GM19240 (cell line): ENCODE measurements around the gene CEACAM21.

Source experiments
- DNase-seq: peaks from one replicate; pipeline ENCODE4 v3.0.0; 2011; ENCODE audit warnings: low spot score; ENCODE audit not compliant: insufficient read length

CEACAM21 gene

DNA sequence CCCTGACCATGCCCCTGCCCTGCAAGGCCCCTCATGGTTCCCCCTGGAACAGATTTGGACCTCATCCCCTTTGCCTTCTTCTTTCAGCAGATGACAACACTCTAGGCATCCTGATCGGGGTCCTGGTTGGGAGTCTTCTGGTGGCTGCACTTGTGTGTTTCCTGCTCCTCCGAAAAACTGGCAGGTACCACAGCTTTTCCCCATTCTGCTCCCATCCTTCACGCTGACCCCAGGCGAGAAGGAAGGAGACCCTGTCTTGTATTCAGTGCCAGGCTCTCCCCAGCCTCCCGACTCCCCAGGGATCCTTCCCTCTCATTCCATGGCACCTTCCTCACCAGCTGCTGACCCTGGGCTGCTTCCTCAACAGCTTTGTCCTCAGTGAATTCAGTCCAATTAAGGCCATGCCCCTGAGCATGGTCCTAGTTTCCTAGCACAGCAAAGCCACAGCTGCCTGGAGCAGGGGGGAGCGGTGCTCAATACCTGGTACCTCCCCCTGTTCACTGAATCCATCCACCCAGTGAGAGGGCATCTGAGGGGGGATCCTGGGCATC lies 8.4 kb downstream of the CEACAM21 start:
- no peak for DNase-seq

DNA sequence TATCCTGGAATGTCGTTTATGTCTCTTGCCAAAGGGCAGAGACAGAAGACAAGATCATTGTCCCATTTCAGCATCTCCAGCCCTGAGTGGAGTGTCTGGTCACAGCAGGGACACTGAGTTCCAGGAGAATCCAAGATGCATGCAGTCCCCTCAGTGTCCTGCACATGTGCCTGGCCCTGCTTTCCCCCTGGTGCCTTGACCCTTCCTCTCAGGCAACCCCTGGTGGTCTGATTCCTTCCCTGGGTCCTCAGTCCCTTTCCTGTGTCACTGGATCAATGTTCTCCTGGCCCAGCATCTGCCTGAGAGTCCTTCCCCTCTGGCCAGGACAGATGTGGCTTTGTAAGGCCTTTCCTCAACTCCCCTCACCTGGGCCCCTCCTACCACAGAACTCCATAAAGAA lies 9.0 kb downstream of the CEACAM21 start:
- DNase-seq, result no peak

DNA sequence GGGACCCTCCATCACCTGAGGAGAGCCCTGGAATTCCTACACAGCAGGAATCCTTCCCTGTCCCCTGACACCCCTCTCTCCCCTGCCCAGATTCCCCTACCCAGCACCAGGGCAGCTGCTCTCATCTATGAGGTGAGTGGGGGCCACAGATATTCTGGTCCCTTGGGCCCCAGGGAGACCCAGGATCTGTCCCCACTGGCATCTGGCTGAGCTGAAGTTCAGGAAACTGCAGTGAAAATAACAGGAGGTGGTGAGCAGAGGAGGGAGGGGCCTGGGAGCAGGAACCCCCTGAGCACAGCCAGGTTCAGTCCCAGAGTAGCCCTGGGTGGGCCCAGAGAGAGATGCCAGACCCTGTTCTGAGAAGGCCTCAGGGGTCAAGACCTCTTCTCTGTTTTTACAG lies 10.1 kb downstream of the CEACAM21 start:
- no peak for DNase-seq

DNA sequence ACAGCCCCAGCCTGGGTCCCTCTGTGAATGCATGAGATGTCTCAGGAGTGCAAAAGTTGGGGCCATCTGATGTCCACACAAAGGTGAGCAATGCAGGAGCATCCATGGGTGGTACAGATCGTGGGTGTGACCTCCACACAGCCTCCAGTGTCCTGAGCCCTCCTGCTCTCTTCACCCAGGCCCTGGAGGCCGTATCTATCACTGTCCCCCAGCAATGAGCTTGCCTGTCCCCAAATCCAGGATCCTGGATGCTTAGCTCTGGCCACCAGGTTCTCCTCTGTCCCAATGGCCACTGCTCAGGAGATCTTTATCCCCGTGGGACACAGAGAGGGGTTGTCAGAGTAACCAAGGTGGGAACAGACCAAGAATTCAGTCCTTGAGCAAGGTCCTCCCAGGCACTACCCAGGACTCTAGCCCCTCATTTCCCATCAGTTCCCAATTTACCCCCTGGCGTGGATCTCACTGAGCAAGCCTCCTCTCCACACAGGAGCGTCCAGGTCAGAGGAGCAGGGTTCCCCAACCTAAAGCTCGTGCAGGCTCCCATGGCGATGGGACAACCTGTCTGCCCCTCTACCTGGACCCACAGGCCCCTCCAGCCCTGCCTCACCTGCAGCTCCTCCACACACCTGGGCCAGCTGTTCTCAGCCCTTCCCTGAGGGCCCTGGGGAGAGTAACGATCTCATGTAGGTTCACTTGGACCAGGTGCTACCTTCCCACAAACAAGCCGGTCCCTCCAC lies 11.3 kb downstream of the CEACAM21 start:
- no peak for DNase-seq

DNA sequence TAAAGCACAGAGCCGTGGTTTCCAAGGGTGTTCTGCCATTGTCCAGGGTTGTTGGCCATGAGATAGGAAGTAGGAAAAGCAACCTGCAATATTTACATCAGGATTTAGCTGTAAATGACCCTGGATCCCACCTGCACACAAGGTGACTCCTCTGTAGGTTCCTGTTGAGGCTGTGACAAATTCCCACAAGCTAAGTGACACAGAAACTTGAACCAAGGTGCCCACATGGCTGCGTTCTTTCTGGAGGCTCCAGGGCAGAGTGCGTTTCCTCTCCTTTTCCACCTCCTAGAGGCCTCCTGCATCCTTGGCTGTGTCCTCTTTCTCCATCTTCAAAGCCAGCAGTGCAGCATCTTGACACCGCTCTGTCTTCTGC lies 11.9 kb downstream of the CEACAM21 start:
- no peak for DNase-seq

DNA sequence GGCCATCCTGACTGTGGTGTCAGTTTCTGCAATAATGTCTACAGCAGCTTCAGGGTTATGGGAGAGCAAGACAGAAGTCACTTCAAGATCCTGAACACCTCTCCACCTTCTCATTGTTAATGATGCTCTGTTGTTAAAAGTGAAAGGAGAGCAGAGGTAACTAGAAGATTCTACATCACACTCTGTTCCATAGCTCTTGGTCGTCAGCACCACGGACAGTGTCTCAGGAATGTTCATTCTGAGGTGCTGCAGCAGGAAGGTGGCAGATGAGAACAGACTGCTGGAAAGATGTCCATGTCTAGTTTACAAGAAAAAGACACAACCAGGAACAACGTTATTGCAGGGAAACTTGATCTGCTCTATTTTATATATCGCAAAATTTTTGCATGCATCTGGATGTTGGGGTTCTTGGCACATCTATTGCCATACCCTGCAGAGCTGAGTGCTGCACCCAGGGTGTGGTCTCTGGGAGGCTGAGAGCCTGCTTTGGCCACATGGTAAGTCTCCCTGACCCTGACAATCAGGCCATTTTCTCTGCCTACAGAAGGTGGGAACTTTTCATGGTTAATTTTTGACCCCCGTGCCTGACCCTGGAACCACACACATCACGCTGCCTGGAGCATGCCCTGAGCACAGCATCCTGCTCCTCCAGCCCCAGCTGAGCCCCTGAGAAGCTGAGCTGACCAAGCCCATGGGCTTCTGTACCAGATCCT lies 12.7 kb downstream of the CEACAM21 start:
- no peak for DNase-seq

DNA sequence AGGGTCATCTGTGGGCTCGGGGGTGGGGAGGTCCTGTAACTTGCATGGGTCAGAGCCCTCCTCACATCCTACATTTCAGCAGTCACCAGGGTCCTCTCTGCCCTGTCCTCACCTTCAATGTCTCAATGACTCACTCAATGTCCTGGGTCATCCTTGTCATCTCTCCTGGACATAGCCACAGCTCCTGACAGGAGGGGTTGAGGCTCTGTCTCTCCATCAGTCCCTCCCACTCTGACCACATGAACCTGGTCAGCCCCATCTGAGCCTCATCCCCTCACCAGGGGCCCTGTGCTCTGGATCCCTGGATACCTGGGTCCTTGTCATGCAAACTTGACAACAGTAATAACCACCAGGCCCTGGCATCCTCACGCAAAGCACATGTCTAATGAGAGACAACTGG lies 13.4 kb downstream of the CEACAM21 start:
- DNase-seq, result no peak

DNA sequence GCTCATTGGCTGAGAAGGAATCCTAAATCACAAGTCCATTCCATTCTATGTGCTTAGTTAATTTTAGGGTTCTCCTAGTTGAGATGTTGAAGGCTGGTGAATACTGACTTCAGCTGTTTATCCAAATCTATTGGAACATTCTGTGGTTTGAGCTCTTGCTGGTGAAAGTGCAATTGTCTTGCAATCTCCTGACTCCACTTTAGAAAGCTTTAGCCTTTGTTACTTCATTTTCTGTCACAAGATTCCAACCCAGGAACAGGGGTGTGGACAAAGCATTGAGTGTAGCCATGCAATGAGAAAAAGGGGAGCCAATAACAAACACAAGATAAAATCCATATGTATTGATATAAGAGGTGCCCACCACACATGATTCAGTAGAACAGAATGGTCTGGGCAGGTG lies 15.0 kb downstream of the CEACAM21 start:
- no peak for DNase-seq

DNA sequence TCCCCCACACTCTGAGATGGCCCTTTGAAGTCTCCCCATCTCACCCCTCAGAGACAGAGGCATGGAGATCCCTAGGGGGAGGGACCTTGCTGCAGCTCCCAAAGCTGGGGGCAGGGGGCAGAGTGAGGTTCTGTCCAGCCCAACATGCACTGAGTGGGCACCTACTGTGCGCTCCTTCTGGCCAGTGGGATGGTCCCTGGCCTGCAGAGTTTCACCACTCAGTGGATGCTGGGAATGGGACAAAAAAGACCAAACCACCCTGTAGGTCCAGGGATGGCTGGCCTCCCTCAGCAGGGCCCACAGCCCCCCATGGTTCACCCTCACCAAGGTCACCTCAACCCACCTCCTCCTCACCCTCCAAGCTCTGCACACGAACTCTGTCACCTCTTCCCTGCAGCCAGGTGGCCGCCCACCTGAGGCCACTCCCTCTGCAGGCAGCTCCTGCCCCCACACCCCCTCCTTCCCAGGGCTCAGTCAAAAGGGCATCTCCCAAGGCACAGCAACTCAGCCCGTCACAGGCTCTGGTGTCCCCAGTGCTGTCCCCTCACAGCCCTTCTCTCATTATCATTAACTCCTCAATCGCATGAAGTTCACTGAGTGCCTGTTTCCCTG lies 16.1 kb downstream of the CEACAM21 start:
- DNase-seq, result no peak

DNA sequence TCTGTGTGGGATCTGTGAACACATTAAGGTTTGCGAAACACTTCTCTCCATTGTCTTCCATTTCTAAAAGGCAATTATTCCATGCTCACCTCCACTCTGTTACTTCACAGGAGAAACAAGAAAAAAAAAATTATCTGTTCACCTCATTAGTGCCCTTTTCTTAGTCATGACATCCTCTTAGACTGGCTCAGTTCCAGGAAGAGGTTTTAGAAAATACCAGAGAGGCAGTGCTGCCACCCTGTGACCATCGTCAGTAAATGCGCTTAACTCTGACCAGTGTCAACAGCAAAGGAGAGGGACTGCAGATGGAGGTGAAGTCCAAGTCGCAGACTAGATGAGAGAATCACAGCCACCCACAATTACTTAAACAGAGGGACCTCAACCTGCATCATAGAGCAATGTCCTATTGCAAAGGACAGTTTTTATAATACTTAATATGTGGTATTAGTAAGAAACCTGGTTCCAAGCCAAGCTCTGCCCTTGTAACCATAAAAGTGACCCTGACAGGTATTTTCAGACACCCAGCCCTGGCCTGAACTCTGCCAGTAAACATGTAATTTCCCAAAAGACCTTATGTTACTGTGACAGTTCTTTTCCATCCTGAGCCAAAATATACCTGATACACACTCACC lies 19.4 kb downstream of the CEACAM21 start:
- DNase-seq, result peak; percentile 59

DNA sequence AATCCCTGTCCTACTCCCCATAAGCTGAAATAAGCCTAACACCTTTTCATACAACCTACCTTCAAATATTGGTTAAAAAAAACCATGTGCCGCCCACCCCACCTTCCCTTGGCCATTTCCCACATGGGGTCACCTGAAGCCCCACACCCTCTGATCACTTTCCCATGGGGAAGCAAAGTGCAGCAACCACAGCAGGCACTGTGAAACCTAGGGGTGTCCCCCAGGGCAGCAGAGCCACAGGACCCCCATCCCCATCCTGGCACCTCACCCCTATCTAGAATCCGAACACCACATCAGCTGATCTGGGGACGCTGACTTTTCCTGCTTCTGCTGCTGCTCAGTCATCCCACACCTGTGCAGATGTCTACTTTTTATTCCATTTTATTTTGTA lies 19.9 kb downstream of the CEACAM21 start:
- no peak for DNase-seq

DNA sequence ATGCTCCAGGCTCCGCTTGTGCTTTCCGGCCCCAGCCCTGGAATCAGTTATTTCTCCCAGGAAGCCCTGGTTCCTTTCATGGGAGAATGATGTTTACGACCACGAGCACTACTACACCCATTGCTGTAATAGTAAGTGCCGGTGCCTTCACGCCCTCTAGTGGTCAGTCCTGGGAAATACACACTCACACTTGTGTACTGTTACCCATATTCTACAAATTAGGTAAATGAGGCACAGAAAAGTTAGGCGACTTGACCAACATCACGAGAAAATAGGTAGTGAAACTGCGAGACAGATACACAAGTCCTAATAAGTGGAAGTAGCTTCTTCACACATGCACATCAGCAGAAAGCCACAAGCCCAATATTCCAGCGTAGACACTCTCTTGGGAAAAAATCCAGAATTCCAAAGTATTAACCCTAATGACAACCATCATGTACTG lies 21.7 kb downstream of the CEACAM21 start:
- peak; percentile 68 for DNase-seq

DNA sequence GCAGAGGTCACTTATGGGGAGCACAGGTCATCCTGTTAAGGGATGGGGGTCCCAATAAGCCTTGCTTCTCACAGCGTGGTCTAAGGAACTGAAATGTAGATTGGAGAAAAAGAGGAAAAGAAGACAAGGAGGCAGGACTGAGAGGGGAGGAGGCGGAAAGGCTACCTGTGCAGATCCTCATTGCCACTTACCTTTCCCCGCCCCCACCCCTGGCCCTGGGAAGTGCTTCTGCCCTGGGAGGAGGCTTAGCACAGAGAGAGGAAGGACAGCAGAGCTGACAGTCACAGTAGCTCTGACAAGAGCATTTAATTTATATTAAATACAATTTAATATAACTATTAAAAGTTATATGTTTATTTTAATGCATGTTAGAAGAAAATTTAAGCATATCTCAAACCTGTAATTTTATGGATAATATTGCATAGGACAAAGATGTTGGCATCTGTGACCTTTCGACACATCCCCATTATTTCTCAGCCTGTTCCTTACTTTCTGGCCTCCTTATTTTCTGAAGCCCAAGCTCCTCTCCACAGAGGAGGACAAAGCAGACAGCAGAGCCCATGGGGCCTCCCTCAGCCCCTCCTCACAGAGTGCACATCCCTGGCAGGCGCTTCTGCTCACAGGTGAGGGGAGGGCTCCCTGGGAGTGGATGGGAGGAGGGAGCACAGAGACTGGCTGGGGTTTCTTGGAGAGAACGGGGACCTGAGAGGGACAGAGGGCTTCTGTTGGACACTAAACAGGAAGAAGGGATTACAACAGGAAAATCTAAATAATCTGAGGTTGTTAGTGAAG lies 23.4 kb downstream of the CEACAM21 start:
- no peak for DNase-seq

DNA sequence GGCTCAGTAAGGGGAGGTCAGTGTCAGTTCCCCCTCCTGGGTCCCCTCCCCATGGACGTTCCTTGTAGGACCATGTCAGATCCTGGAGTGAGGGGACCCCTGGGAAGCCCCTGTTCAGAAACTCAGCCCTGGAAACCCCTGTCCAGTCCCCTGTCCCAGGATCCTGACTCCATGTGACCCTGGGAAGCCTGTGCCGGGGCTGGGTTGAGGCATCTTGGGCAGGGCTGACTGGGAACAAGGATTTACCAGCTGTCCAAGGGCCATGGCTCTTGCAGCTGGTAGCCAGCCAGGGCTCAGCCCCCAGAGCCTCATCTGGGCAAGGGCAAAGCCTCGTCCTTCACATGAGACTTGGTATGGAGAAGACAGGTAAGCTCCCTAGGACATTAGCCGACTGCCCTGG lies 25.8 kb downstream of the CEACAM21 start:
- no peak for DNase-seq

DNA sequence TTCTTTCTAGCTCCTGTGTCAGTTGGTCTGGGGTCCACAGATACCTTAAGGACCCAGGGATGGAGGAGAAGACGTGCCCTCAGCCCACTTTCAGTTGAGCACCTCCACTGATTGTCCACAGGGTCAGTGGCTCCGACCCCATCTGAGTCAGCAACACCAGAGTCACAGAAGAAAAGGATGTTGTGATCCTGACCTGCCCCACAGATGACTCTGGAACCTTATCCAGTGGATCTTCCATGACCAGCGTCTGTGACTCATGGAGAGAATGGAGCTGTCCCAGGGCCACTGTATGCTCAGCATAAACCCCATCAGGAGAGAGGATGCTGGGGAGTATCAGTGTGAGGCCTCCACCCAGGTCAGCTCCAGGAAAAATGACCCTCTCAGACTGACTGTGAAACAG lies 28.9 kb downstream of the CEACAM21 start:
- no peak for DNase-seq

DNA sequence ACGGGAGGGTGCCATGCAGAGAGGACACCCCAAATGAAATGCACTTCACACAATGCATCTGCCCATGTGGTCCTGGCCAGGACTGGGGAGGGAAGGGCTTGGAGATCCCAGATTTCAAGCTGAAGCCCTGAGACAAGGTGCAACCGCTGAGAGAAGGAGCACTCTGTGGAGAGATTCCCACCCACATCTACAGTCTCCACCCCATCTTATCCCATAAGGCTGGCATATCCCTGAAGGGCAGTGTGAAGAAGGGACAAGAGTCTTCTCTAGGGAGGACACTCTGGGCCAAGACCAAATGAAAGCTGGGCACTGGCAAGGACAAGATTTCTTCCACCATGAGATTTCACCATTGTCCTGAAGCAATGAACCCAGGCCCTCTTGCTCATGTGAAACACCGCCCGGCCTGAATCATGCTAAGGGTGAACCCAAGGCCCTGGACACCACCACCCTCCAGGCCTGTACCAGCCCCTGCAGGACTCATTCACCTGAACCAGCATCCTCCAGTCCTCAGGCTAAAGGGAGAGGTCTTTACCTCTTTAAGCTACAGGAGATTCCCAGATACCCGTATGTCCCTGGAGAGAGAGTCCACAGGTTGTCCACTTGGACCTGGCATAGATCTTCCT lies 30.4 kb downstream of the CEACAM21 start:
- DNase-seq, result no peak

DNA sequence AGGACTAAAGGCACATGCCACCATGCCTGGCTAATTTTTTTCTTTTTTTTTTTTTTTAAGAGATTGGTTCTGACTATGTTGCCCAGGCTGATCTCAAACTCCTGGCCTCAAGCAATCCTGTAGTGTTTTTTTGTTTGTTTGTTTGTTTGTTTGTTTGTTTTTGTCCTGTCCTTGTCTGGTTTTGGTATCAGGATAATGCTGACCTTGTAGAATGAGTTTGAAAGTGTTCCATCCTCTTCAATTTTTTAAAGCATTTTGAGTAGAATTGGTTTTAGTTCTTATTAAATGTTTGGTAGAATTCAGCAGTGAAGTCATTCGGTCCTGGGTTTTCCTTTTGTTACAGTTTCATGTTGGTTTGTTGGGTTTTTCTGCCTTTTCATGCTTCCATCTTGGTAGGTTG lies 31.7 kb downstream of the CEACAM21 start:
- DNase-seq, result no peak

DNA sequence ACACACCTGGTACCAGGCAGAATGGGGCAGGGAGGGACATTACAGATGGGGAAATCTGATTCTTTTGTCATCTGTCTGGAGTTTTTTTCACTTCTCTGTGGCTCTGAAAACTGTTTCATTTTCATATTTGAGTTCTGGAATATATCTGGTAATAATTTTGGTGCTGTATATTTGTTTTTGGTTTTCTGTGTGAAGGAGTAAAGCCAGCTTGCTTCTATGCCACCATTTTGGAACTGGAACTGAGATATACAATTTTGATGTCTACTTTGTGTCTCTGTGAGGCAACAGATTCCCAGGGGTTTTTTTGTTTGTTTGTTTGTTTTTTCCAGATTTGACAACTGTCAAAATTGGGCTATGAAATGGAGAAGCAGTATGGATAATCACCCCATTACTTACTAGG lies 34.8 kb downstream of the CEACAM21 start:
- DNase-seq, result no peak

DNA sequence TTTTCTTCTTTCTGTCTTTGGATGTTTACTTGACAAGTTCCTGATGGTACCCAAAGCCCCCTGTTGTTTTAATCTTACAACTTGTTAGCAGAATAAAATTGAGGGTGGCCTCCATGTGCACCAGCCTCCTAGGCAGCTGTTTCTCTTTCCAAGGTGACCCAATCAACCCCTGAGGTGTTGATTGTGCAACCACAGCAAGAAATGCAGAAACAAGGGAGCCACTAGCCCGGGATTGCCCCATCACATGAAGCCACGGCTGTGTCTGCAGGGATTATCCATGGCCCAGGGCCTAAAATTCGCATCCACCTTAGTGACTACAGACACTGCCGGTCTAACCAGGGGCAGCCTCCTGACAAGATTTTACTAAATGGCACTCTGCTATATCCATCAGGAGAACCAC lies 36.5 kb downstream of the CEACAM21 start:
- DNase-seq, result no peak

DNA sequence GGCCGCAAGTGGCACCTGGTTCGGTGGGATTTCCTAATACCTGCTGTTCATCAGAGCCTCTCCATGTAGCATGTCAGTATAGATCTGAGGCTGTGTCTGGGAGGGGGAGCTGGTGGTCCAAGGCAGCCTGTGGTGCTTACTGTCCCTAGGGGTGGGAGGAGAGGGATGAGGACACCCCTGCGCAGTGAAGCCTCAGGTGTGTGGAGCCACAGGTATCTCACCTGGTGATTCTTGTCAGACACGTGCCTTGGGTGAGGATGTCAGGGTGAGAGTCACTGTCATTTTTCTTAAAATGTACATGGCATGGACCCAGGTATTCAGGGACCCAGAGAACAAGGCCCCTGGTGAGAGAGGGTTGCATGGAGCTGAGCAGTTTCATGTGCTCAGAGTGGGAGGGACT lies 39.2 kb downstream of the CEACAM21 start:
- DNase-seq, result no peak
